HEK293 (cell line): ENCODE results near the gene SPNS2.

Experiments used
- FEZF1 ChIP-seq: fragments of 450-650 bp; formaldehyde crosslinking; IDR thresholded peaks from 2 replicates; pipeline ENCODE4 v1.5.1; 2016; ENCODE audit warnings: missing biosample characterization, missing genetic modification characterization
- GLI4 ChIP-seq: fragments of 450-650 bp; formaldehyde crosslinking; IDR thresholded peaks from 2 replicates; pipeline ENCODE4 v1.5.1; 2016; ENCODE audit warnings: missing biosample characterization, missing genetic modification characterization
- PRDM1 ChIP-seq: fragments of 450-650 bp; formaldehyde crosslinking; IDR thresholded peaks from 2 replicates; pipeline ENCODE4; 2016; ENCODE audit warnings: missing biosample characterization, missing genetic modification characterization
- ZBTB20 ChIP-seq: fragments of 450-650 bp; formaldehyde crosslinking; IDR thresholded peaks from 2 replicates; pipeline ENCODE4 v1.5.1; 2016; ENCODE audit warnings: missing biosample characterization, missing genetic modification characterization
- ZNF211 ChIP-seq: fragments of 450-650 bp; formaldehyde crosslinking; IDR thresholded peaks from 2 replicates; pipeline ENCODE4 v1.5.1; 2016; ENCODE audit warnings: low read depth, missing biosample characterization, missing genetic modification characterization
- ZNF585B ChIP-seq: fragments of 450-650 bp; formaldehyde crosslinking; IDR thresholded peaks from 2 replicates; pipeline ENCODE4 v1.5.1; 2016; ENCODE audit warnings: missing biosample characterization, missing genetic modification characterization
- ZNF707 ChIP-seq: fragments of 450-650 bp; formaldehyde crosslinking; IDR thresholded peaks from 2 replicates; pipeline ENCODE4 v1.5.1; 2016; ENCODE audit warnings: missing biosample characterization, missing genetic modification characterization
- TF ChIP-seq, protein P1 (sequence below): fragments of 450-650 bp; formaldehyde crosslinking; IDR thresholded peaks from 2 replicates; pipeline ENCODE4 v1.5.1; 2016; ENCODE audit warnings: missing biosample characterization, missing genetic modification characterization
- TF ChIP-seq, protein P2 (sequence below): fragments of 450-650 bp; formaldehyde crosslinking; IDR thresholded peaks from 2 replicates; pipeline ENCODE4 v1.5.1; 2016; ENCODE audit warnings: missing biosample characterization, missing genetic modification characterization
- TF ChIP-seq, protein P3 (sequence below): IDR thresholded peaks from 2 replicates; pipeline ENCODE4 v1.6.1; 2011; ENCODE audit warnings: mild to moderate bottlenecking, low read depth, low read length, borderline replicate concordance

DNA sequence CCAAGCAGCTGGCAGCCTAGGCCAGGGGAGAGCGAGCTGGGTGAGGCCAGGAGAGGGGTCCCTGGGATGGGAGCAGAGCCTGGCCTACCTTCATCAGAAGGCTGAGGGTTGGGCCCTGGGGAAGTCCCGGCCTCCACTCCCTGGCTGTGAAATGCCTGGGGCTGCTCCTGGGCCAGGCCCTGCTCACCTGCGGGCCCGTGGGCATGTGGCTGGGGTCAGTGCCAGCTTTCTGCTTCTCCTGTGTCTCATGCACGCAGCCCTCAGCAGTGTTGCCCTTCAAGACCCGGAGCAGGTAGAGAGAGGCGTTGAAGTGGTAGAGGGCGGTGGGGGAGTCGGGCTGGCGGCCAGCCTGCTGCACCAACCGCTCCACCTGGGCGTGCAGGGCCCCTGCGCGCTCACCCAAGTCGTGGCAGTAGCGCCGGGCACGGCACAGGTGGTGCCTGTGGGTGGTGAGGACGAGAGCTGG, 44.1 kb downstream of the SPNS2 start:
- TF ChIP-seq ZNF585B = no peak
- TF ChIP-seq, protein P1, sequence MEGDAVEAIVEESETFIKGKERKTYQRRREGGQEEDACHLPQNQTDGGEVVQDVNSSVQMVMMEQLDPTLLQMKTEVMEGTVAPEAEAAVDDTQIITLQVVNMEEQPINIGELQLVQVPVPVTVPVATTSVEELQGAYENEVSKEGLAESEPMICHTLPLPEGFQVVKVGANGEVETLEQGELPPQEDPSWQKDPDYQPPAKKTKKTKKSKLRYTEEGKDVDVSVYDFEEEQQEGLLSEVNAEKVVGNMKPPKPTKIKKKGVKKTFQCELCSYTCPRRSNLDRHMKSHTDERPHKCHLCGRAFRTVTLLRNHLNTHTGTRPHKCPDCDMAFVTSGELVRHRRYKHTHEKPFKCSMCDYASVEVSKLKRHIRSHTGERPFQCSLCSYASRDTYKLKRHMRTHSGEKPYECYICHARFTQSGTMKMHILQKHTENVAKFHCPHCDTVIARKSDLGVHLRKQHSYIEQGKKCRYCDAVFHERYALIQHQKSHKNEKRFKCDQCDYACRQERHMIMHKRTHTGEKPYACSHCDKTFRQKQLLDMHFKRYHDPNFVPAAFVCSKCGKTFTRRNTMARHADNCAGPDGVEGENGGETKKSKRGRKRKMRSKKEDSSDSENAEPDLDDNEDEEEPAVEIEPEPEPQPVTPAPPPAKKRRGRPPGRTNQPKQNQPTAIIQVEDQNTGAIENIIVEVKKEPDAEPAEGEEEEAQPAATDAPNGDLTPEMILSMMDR (tag by site-specific recombination) = no peak
- no peak for TF ChIP-seq PRDM1 (tag by site-specific recombination)
- no peak for TF ChIP-seq ZNF707 (tag by site-specific recombination)
- TF ChIP-seq ZBTB20 (tag by site-specific recombination) = no peak
- TF ChIP-seq, protein P2, sequence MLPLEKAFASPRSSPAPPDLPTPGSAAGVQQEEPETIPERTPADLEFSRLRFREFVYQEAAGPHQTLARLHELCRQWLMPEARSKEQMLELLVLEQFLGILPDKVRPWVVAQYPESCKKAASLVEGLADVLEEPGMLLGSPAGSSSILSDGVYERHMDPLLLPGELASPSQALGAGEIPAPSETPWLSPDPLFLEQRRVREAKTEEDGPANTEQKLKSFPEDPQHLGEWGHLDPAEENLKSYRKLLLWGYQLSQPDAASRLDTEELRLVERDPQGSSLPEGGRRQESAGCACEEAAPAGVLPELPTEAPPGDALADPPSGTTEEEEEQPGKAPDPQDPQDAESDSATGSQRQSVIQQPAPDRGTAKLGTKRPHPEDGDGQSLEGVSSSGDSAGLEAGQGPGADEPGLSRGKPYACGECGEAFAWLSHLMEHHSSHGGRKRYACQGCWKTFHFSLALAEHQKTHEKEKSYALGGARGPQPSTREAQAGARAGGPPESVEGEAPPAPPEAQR (tag by site-specific recombination) = no peak
- no peak for TF ChIP-seq ZNF211 (tag by site-specific recombination)
- TF ChIP-seq FEZF1 (tag by site-specific recombination) = no peak
- TF ChIP-seq, protein P3, sequence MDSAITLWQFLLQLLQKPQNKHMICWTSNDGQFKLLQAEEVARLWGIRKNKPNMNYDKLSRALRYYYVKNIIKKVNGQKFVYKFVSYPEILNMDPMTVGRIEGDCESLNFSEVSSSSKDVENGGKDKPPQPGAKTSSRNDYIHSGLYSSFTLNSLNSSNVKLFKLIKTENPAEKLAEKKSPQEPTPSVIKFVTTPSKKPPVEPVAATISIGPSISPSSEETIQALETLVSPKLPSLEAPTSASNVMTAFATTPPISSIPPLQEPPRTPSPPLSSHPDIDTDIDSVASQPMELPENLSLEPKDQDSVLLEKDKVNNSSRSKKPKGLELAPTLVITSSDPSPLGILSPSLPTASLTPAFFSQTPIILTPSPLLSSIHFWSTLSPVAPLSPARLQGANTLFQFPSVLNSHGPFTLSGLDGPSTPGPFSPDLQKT = no peak
- no peak for TF ChIP-seq GLI4
